NCI-H1694 (cell line): ENCODE measurements around the gene VEZF1.

Source experiments
- DNase-seq: peaks from one replicate; lab custom pipeline; 2025; lab: John Stamatoyannopoulos, UW

The VEZF1 gene

GRCh38 chr17:57999496-58000017 lies 11.5 kb upstream of the VEZF1 start:
- peak; percentile 81 for DNase-seq

GRCh38 chr17:57999010-57999495 lies 11.0 kb upstream of the VEZF1 start:
- no peak for DNase-seq

- no peak for DNase-seq
Measured at GRCh38 chr17:57997085-57997809, 9.2 kb upstream of the VEZF1 start.

- DNase-seq = peak; percentile 90
Measured at GRCh38 chr17:57995076-57995956, 7.3 kb upstream of the VEZF1 start.

- no peak for DNase-seq
Measured at GRCh38 chr17:57994436-57994835, 6.4 kb upstream of the VEZF1 start.

GRCh38 chr17:57993471-57994365 lies 5.7 kb upstream of the VEZF1 start:
- DNase-seq = peak; percentile 40

GRCh38 chr17:57991537-57991936 lies 3.5 kb upstream of the VEZF1 start:
- DNase-seq = no peak

GRCh38 chr17:57990037-57990436 lies 2.0 kb upstream of the VEZF1 start:
- no peak for DNase-seq

GRCh38 chr17:57988301-57989250 lies 522 bp upstream of the VEZF1 start:
- no peak for DNase-seq

GRCh38 chr17:57986841-57987580 lies 1.0 kb downstream of the VEZF1 start:
- no peak for DNase-seq

- no peak for DNase-seq
Measured at GRCh38 chr17:57985675-57985974, 2.4 kb downstream of the VEZF1 start.

GRCh38 chr17:57984936-57985674 lies 2.9 kb downstream of the VEZF1 start:
- DNase-seq = no peak

GRCh38 chr17:57984261-57984890 lies 3.7 kb downstream of the VEZF1 start:
- no peak for DNase-seq

- no peak for DNase-seq
Measured at GRCh38 chr17:57983446-57983845, 4.6 kb downstream of the VEZF1 start.

GRCh38 chr17:57982452-57983170 lies 5.4 kb downstream of the VEZF1 start:
- no peak for DNase-seq

- no peak for DNase-seq
Measured at GRCh38 chr17:57980522-57980921, 7.5 kb downstream of the VEZF1 start.

GRCh38 chr17:57979076-57979475 lies 9.0 kb downstream of the VEZF1 start:
- no peak for DNase-seq

- DNase-seq = no peak
Measured at GRCh38 chr17:57976594-57976993, 11.5 kb downstream of the VEZF1 start.
